Adrenal gland (tissue), 5 donors: ENCODE results near the gene CPA4.

ENCODE experiments used
- POLR2A ChIP-seq, 2 donors: fragments of 450-650 bp; IDR thresholded peaks; one replicate each; pipeline ENCODE4 v1.6.1; 2017; ENCODE audit warnings: antibody characterized with exemption in 2 of 2, mild to moderate bottlenecking in 2 of 2, moderate library complexity in 1 of 2
- TF ChIP-seq, protein P1 (sequence below), 6 experiments: fragments of 450-650 bp in 4 of 6; fragments of 200-600 bp in 2 of 6; sonication (generic) in 1 of 6; IDR thresholded peaks; 1 replicate in 5 of 6; 2 replicates in 1 of 6; pipeline versions ENCODE4 v1.5.1 to v1.8.0; 2016 to 2021; ENCODE audit warnings: antibody characterized with exemption in 6 of 6, mild to moderate bottlenecking in 2 of 6, moderate library complexity in 1 of 6
- donor health status: DM: no; HTN: no; CAD: no.

DNA sequence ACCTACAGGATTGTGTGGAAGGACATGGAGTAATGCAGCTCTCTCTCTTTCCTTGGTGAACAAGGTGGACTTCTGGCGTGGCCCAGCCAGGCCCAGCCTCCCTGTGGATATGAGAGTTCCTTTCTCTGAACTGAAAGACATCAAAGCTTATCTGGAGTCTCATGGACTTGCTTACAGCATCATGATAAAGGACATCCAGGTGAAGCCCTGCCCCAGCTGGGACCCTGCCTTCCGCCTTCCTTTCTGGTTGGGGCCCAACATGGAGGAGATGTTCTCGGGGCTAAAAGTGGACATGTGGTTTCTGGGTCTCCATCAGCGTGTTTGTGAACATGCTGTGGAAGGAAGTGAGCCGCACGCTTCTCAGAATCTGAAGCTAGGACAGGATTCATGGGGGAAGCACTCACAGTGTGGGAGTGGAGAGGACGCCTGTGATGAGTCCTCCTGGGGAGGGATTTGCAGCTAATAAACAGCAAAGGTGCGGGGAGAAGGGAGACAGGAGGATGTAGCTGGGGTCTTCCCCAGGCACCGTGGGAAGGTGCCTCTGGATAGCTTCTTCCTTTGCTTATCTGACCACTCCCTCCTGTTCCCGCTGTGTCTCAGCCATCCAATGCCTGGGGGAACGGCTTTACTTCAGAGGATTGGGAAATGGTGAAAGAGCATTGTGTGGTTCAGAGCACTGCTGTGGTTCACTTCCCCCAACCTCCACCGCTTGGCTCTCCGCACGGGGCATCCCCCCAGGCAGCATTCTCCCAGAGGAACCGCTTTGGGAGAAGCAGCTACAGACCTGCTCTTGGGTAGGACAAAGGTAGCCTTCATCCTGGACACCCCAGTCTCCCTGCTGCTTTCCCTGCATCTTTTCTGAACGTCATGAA is 57.2 kb downstream of the CPA4 start:
- TF ChIP-seq, protein P1, sequence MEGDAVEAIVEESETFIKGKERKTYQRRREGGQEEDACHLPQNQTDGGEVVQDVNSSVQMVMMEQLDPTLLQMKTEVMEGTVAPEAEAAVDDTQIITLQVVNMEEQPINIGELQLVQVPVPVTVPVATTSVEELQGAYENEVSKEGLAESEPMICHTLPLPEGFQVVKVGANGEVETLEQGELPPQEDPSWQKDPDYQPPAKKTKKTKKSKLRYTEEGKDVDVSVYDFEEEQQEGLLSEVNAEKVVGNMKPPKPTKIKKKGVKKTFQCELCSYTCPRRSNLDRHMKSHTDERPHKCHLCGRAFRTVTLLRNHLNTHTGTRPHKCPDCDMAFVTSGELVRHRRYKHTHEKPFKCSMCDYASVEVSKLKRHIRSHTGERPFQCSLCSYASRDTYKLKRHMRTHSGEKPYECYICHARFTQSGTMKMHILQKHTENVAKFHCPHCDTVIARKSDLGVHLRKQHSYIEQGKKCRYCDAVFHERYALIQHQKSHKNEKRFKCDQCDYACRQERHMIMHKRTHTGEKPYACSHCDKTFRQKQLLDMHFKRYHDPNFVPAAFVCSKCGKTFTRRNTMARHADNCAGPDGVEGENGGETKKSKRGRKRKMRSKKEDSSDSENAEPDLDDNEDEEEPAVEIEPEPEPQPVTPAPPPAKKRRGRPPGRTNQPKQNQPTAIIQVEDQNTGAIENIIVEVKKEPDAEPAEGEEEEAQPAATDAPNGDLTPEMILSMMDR (IDR thresholded peaks at IDR 0.05): no peak
- no peak for TF ChIP-seq POLR2A (IDR thresholded peaks at IDR 0.05)
